GM21526 (cell line): Measurements from ENCODE around the gene FSIP1.

Source experiments
- ATAC-seq: cut with Tn5 transposase; IDR thresholded peaks from one replicate; pipeline ENCODE4 v1.9.1; 2021; ENCODE audit warnings: moderate library complexity; ENCODE audit not compliant: unreplicated experiment, low FRiP score

The FSIP1 gene

GRCh38 chr15:39654304-39654703 lies 128.3 kb downstream of the FSIP1 start:
- ATAC-seq = no peak

- ATAC-seq = no peak
These were observed 130.8 kb downstream of the FSIP1 start for GRCh38 chr15:39651881-39652280.

- ATAC-seq = no peak
These were observed 131.3 kb downstream of the FSIP1 start for GRCh38 chr15:39651295-39651694.

GRCh38 chr15:39649757-39650156 lies 132.9 kb downstream of the FSIP1 start:
- ATAC-seq = no peak

GRCh38 chr15:39646425-39646824 lies 136.2 kb downstream of the FSIP1 start:
- no peak for ATAC-seq

- no peak for ATAC-seq
These were observed 136.7 kb downstream of the FSIP1 start for GRCh38 chr15:39645976-39646257.

DNA sequence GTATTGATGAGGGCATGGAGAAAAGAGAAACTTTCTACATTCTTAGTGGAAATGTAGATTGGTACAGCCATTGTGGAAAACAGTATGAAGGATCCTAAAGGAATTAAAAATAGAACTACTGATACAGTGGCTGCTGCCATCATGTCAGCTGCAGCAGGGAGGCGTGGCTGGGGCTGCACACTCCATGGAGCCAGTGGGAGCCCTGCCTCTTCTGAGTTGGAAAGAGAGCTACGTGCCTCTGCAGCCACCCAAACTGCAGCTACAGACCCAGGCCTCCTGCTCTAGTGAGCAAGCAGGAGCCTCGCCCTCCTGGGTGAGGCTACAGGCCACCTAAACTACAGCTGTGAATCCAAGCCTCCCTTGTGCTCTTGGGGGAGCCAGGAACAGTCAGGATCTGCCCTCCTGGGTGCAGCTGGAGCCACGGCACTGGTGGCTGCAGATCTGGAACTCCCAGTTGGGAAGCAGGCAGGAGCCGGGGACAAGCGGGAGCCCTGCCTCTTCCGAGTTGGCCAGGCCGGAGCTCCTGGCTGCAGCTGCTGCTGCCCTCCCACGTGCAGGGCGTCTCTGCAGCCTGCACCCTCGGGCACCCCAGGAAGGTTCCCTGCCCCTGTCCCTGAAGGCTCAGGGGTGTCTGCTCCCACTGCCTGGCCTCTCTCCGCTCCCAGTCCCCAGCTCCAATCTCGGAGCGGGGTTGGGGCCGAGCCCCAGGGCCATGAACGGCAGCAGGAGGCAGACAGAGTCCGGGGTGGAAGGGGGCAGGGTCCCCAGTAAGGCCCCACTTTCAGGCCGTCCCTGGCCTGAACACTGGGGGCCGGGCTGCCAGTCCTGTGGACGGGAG lies 137.3 kb downstream of the FSIP1 start:
- no peak for ATAC-seq

GRCh38 chr15:39644136-39644535 lies 138.5 kb downstream of the FSIP1 start:
- no peak for ATAC-seq

GRCh38 chr15:39643727-39644126 lies 138.9 kb downstream of the FSIP1 start:
- ATAC-seq = no peak

DNA sequence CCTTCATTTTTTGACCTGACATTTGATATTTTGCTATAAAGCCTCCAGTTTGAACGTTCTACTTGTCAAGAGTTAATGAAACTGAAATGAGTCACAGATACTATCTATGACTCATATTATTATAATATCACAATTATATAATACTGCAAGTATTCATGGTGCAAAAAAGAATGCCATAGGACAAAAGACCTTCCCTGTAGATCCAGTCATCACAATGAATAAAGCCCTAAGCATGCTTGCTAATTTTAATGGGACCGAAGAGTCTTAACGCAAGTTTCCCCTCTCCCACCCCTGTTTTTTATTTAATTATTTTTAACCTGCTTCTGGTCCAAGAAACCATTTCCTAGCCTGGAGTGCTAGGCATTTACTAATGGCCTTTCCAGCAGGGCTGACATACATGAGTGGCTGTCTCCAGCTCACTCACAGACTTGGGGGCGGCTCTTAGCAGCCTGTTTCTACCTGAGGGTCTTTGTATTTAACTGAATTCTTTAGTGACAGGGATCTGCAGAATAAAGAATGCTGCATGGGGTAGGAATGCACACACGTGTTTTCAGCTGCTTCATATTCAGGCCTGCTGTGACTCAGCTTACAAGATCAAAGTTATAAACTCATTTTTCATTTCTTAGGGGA lies 140.5 kb downstream of the FSIP1 start:
- ATAC-seq = no peak

- no peak for ATAC-seq
These were observed 141.3 kb downstream of the FSIP1 start for GRCh38 chr15:39641191-39641889.

- ATAC-seq = no peak
These were observed 142.0 kb downstream of the FSIP1 start for GRCh38 chr15:39640665-39641064.

GRCh38 chr15:39639037-39639436 lies 143.6 kb downstream of the FSIP1 start:
- no peak for ATAC-seq

- ATAC-seq = no peak
These were observed 144.6 kb downstream of the FSIP1 start for GRCh38 chr15:39638041-39638440.

GRCh38 chr15:39631357-39631756 lies 151.3 kb downstream of the FSIP1 start:
- no peak for ATAC-seq

DNA sequence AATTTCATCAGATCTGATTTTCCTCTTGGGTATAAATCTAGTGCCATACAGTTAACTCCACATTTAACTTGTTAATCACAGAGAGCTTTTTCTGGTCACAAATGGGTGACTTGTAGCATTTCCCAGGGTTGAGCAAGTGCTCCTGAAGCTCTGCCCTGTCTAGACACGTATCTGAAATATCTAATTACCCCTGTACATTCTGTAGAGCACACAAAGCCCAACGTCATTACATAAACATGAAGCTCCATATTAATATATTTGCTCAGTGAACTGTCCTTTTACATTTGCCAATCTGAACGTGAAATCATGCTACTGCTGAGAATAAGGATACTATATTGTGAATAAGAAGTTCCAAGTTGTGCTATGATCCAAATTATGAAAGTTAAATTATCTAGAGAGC lies 152.7 kb downstream of the FSIP1 start:
- ATAC-seq = no peak

- ATAC-seq = no peak
These were observed 153.3 kb downstream of the FSIP1 start for GRCh38 chr15:39629371-39629770.

GRCh38 chr15:39628546-39629257 lies 153.9 kb downstream of the FSIP1 start:
- ATAC-seq = no peak

GRCh38 chr15:39628144-39628508 lies 154.5 kb downstream of the FSIP1 start:
- ATAC-seq = no peak

- ATAC-seq = no peak
These were observed 155.0 kb downstream of the FSIP1 start for GRCh38 chr15:39627451-39628143.

- no peak for ATAC-seq
These were observed 156.8 kb downstream of the FSIP1 start for GRCh38 chr15:39625856-39626255.
